K562 (cell line): ENCODE data around the gene PUS3. TPM values are rescaled to one million over a fixed set of nuclear protein-coding genes. Genes with fewer than 3 reads are reported as not detected.

Experiments used
- ARID2 ChIP-seq: fragments of 450-650 bp; IDR thresholded peaks from 2 replicates; pipeline ENCODE4 v1.6.1; 2017; ENCODE audit warnings: antibody characterized with exemption, mild to moderate bottlenecking
- ATF1 ChIP-seq, 2 experiments: fragments of 450-650 bp in 1 of 2; IDR thresholded peaks; 2 replicates each; pipeline ENCODE4 v1.6.1; 2016; ENCODE audit warnings: missing compliant biosample characterization in 1 of 2, missing genetic modification characterization in 1 of 2
- CC2D1A ChIP-seq: fragments of 450-650 bp; IDR thresholded peaks from 2 replicates; pipeline ENCODE4 v1.6.1; 2017; ENCODE audit warnings: mild to moderate bottlenecking
- CTCF ChIP-seq, 3 experiments: IDR thresholded peaks in 2 of 3; conservative IDR thresholded peaks in 1 of 3; 2 replicates each; pipeline ENCODE4 v1.5.1; 2011 to 2012; ENCODE audit warnings: low read length in 3 of 3, mild to moderate bottlenecking in 3 of 3, control low read depth in 2 of 3, improper control_type of control experiment in 1 of 3, inconsistent platforms in 1 of 3, low read depth in 1 of 3, mixed read lengths in 1 of 3, moderate library complexity in 1 of 3; ENCODE audit not compliant: insufficient read depth in 2 of 3
- FOS ChIP-seq: IDR thresholded peaks from 3 replicates; pipeline ENCODE4 v1.6.1; 2011; ENCODE audit not compliant: insufficient read length; ENCODE audit errors: extremely low read depth
- KHSRP ChIP-seq: fragments of 450-650 bp; IDR thresholded peaks from 2 replicates; pipeline ENCODE4 v1.6.1; 2017
- L3MBTL2 ChIP-seq: fragments of 450-650 bp; IDR thresholded peaks from 2 replicates; pipeline ENCODE4 v1.6.1; 2016; ENCODE audit warnings: mild to moderate bottlenecking, moderate library complexity
- RB1 ChIP-seq: fragments of 450-650 bp; IDR thresholded peaks from 2 replicates; pipeline ENCODE4 v1.6.1; 2017; ENCODE audit warnings: low read depth, mild to moderate bottlenecking
- SIRT6 ChIP-seq: IDR thresholded peaks from one replicate; pipeline ENCODE4 v1.6.1; 2012; ENCODE audit warnings: low read depth, mild to moderate bottlenecking, control low read depth, inconsistent platforms, low read length, moderate library complexity
- SMARCA4 ChIP-seq: fragments of 450-650 bp; IDR thresholded peaks from 2 replicates; pipeline ENCODE4 v1.6.1; 2016
- TAL1 ChIP-seq: fragments of 450-650 bp; IDR thresholded peaks from 2 replicates; pipeline ENCODE4 v1.6.1; 2016; ENCODE audit warnings: mild to moderate bottlenecking
- TRIM28 ChIP-seq: fragments of 450-650 bp; IDR thresholded peaks from 2 replicates; pipeline ENCODE4 v1.6.1; 2017
- ZNF175 ChIP-seq: fragments of 200-800 bp; sonication (Bioruptor generic); IDR thresholded peaks from 2 replicates; pipeline ENCODE4 v1.6.1; 2016; ENCODE audit warnings: low read depth, mild to moderate bottlenecking, missing genetic modification characterization, missing compliant biosample characterization
- ZNF586 ChIP-seq: fragments of 450-650 bp; formaldehyde crosslinking; conservative IDR thresholded peaks from 2 replicates; pipeline ENCODE4 v1.4.0; 2020; ENCODE audit warnings: mild to moderate bottlenecking, moderate library complexity
- ZNF76 ChIP-seq: fragments of 250-450 bp; sonication (Bioruptor Pico); IDR thresholded peaks from 2 replicates; pipeline ENCODE4 v1.4.0; 2020; ENCODE audit warnings: mild to moderate bottlenecking, moderate library complexity, borderline replicate concordance
- polyA plus RNA-seq, 8 experiments: library from polyadenylated mRNA; depleted of rRNA in 4 of 8; stranded (reverse) in 5 of 8; unstranded in 3 of 8; fragments of >200 nt; fragmentation: Nextera tagmentation in 2 of 8; fragmentation: Illumina TruSeq in 1 of 8; extraction: Ambion mirVana in 2 of 8; extraction: Trizol in 1 of 8; gene quantifications; 2 replicates each; pipeline versions ENCODE4 v1.2.1 to v1.2.3, GENCODE V29; 2011 to 2014; ENCODE audit warnings: inconsistent platforms in 1 of 8, missing spikeins in 1 of 8
- total RNA-seq, 7 experiments: library from RNA; depleted of rRNA in 6 of 7; stranded (reverse); fragments of >200 nt in 6 of 7; fragmentation: Illumina TruSeq in 2 of 7; extraction: Trizol in 2 of 7; gene quantifications; 2 replicates each; pipeline versions ENCODE4 v1.2.1 to v1.2.3, GENCODE V29; 2011 to 2021; ENCODE audit warnings: low replicate concordance in 1 of 7
- TF ChIP-seq, protein P1 (sequence below): fragments of 450-650 bp; IDR thresholded peaks from 2 replicates; pipeline ENCODE4 v1.6.1; 2016; ENCODE audit warnings: mild to moderate bottlenecking
- TF ChIP-seq, protein P2 (sequence below), 2 experiments: fragments of 450-650 bp; formaldehyde crosslinking in 1 of 2; IDR thresholded peaks; 2 replicates each; pipeline versions ENCODE4 v1.4.0 to v1.6.1; 2014 to 2020; ENCODE audit warnings: mild to moderate bottlenecking in 2 of 2, borderline replicate concordance in 1 of 2, low read depth in 1 of 2

PUS3 gene
- total and polyA plus RNA-seq, 9 of the 15 experiments (the other 6 are each of a cell fraction or from before 2014, with no cell fraction given) = 16.5 to 49.2 (median 35.9) TPM

- TF ChIP-seq CTCF (IDR thresholded peaks at IDR 0.05 in 2 of 3, conservative IDR thresholded peaks at IDR 0.05 in 1 of 3; ENCODE audit: insufficient read depth in 2 of 3, low read depth in 1 of 3, low read length in 3 of 3) (peak; percentile 81 to 89 (median 84)), FOS (no peak), KHSRP (no peak), ATF1 (CRISPR knock-in tag; IDR thresholded peaks at IDR 0.05) (no peak), ATF1 (tag; IDR thresholded peaks at IDR 0.05) (peak; percentile 34; the same call in 1 of the 2 replicates), SMARCA4 (no peak), ZNF586 (no peak), CC2D1A (0 out of 2 replicates have a peak, but pooled peaks have one; percentile 23), ZNF175 (CRISPR knock-in tag) (no peak), TRIM28 (no peak), SIRT6 (no peak), ARID2 (0 out of 2 replicates have a peak, but pooled peaks have one; percentile 26), TAL1 (no peak), RB1 (peak; percentile 15; the same call in 1 of the 2 replicates), ZNF76 (no peak), L3MBTL2 (0 out of 2 replicates have a peak, but pooled peaks have one; percentile 22)
- TF ChIP-seq, protein P1, sequence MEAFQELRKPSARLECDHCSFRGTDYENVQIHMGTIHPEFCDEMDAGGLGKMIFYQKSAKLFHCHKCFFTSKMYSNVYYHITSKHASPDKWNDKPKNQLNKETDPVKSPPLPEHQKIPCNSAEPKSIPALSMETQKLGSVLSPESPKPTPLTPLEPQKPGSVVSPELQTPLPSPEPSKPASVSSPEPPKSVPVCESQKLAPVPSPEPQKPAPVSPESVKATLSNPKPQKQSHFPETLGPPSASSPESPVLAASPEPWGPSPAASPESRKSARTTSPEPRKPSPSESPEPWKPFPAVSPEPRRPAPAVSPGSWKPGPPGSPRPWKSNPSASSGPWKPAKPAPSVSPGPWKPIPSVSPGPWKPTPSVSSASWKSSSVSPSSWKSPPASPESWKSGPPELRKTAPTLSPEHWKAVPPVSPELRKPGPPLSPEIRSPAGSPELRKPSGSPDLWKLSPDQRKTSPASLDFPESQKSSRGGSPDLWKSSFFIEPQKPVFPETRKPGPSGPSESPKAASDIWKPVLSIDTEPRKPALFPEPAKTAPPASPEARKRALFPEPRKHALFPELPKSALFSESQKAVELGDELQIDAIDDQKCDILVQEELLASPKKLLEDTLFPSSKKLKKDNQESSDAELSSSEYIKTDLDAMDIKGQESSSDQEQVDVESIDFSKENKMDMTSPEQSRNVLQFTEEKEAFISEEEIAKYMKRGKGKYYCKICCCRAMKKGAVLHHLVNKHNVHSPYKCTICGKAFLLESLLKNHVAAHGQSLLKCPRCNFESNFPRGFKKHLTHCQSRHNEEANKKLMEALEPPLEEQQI = 0 out of 2 replicates have a peak, but pooled peaks have one; percentile 31
- TF ChIP-seq, protein P2, sequence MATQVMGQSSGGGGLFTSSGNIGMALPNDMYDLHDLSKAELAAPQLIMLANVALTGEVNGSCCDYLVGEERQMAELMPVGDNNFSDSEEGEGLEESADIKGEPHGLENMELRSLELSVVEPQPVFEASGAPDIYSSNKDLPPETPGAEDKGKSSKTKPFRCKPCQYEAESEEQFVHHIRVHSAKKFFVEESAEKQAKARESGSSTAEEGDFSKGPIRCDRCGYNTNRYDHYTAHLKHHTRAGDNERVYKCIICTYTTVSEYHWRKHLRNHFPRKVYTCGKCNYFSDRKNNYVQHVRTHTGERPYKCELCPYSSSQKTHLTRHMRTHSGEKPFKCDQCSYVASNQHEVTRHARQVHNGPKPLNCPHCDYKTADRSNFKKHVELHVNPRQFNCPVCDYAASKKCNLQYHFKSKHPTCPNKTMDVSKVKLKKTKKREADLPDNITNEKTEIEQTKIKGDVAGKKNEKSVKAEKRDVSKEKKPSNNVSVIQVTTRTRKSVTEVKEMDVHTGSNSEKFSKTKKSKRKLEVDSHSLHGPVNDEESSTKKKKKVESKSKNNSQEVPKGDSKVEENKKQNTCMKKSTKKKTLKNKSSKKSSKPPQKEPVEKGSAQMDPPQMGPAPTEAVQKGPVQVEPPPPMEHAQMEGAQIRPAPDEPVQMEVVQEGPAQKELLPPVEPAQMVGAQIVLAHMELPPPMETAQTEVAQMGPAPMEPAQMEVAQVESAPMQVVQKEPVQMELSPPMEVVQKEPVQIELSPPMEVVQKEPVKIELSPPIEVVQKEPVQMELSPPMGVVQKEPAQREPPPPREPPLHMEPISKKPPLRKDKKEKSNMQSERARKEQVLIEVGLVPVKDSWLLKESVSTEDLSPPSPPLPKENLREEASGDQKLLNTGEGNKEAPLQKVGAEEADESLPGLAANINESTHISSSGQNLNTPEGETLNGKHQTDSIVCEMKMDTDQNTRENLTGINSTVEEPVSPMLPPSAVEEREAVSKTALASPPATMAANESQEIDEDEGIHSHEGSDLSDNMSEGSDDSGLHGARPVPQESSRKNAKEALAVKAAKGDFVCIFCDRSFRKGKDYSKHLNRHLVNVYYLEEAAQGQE (IDR thresholded peaks at IDR 0.05; ENCODE audit: borderline replicate concordance) = peak; percentile 72; the same call in 1 of the 2 replicates
- TF ChIP-seq, protein P2 (CRISPR knock-in tag; IDR thresholded peaks at IDR 0.05; ENCODE audit: low read depth) = no peak
Observed at GRCh38 chr11:125874556-125875124, 28.4 kb downstream of the PUS3 start (continued).
